Keratinocyte (primary cell): ENCODE results near the gene PHPT1.

ENCODE experiments used
- CTCF ChIP-seq, 3 experiments: IDR thresholded peaks in 1 of 3; conservative IDR thresholded peaks in 1 of 3; optimal IDR thresholded peaks in 1 of 3; 2 replicates in 2 of 3; 3 replicates in 1 of 3; pipeline versions ENCODE3 to v1.5.1; 2011; ENCODE audit warnings: low read length in 3 of 3, mild to moderate bottlenecking in 3 of 3, moderate library complexity in 2 of 3, control low read depth in 1 of 3, inconsistent platforms in 1 of 3; ENCODE audit not compliant: insufficient read depth in 2 of 3; ENCODE audit errors: extremely low read depth in 1 of 3
- EZH2 ChIP-seq: IDR thresholded peaks from one replicate; pipeline ENCODE4 v1.6.1; 2012; ENCODE audit warnings: inconsistent platforms, mild to moderate bottlenecking, low read length, moderate library complexity

- TF ChIP-seq CTCF (optimal IDR thresholded peaks at IDR 0.05 in 1 of 3, IDR thresholded peaks at IDR 0.05 in 1 of 3, conservative IDR thresholded peaks at IDR 0.05 in 1 of 3; ENCODE audit: extremely low read depth in 1 of 3, insufficient read depth in 2 of 3, low read length in 3 of 3) (no peak), EZH2 (no peak)
Observed at GRCh38 chr9:136828474-136829140, 20.6 kb upstream of the PHPT1 start.
